CD4-positive, alpha-beta T cell treated with Interleukin-4 for 4 hours (primary cell): Measurements from ENCODE around the gene ARPC2.

Experiments used
- DNase-seq: peaks from one replicate; pipeline ENCODE4 v3.0.0-alpha.2; 2020

The ARPC2 gene

DNA sequence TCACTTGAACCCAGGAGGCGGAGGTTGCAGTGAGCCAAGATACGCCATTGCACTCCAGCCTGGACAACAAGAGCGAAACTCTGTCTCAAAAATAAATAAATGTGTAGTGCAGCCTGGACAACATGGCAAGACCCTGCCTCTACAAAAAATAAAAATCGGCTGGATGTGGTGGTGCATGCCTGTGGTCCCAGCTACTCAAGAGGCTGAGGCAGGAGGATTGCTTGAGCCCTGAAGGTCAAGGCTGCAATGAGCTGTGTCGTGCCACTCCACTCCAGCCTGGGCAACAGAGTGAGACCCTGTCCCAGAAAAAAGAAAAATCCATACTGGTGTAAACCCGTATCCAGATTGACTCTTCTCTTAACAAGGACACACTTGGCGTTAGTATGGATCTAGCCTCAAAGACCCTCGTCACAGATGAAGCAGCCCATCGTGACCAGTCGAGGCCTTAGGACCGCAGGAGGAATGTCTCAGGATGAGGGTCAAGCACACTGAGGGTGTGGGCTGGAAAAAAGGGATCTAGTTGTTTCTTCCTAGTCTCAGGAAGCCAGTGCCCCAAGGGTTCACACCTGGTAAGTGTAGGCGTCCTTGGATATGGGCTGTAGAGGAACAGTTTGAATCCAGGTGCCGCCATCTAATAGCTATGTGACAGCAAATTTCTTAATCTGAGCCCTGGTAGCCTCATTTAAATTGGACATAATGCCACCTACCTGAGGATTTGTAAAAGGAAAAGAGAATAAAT lies 39.8 kb downstream of the ARPC2 start:
- DNase-seq, result no peak

- DNase-seq, result peak; percentile 68
Measured at GRCh38 chr2:218257390-218257981, 40.5 kb downstream of the ARPC2 start.

DNA sequence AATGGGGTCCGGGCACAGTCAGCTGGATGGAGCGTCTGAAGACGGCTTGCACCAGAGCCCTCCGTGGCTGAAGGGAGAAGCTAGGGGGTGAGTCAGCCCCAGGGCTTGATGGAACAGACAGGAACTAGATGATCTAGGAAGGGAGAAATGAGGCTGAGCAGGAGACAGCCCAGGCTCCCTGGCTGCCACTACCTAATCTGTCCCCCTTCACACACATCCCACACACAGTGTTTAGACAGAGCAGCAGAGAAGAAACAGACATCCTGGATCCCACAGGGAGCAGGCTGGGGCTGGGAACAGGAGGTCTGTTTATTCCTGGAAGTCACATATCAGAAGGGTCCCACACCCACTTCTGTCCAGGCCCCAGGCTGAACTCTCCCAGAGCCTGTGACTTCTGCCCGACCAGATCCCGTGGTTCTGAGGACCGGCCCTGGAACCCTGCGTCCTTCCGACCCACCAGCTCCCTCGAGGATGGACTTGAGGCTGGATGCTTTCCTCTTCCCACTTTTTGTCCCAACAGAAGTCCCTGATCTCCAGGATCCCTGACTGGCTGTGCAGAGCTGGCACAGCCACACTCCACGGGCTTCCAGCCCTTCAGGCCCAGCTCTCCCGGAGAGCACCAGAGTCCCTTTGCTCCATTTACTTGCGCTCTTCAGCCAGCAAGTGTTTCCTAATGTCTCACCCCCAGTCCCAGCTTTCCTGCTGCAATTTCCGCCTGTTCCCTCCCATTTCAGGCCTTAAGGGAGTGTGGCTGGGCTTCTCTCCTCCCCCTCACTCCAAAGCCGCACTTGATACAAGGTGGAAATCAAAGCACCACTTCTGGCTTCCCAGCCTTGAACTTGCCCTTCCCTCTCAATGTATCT lies 42.3 kb downstream of the ARPC2 start:
- DNase-seq, result no peak

- no peak for DNase-seq
Measured at GRCh38 chr2:218260166-218260565, 43.2 kb downstream of the ARPC2 start.

GRCh38 chr2:218260742-218261422 lies 43.9 kb downstream of the ARPC2 start, which contains the start of gene GPBAR1:
GPBAR1 (plus strand) TSS chr2:218261015; CDS start chr2:218262725, 1,710 bp downstream.
- DNase-seq, result no peak

- no peak for DNase-seq
Measured at GRCh38 chr2:218261423-218262236, 44.6 kb downstream of the ARPC2 start.

DNA sequence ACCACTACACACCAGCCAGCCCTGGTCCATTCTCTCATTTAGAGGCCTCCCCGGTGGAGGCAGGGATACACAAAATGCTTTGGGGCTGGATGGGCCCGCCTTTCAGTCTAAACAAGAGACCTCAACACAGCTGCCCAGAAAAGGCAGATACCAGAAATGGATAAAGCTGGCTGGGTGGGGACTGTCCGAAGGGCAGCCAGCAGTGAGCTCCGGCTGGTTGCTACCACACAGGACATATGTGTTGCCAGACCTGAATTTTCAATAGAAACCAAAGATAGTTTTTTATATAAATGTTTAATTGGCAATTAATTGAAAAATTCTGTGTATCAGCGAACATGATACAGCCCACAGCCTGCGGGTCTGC lies 45.2 kb downstream of the ARPC2 start:
- DNase-seq, result no peak

- DNase-seq, result no peak
Measured at GRCh38 chr2:218262631-218263586, 45.9 kb downstream of the ARPC2 start.

DNA sequence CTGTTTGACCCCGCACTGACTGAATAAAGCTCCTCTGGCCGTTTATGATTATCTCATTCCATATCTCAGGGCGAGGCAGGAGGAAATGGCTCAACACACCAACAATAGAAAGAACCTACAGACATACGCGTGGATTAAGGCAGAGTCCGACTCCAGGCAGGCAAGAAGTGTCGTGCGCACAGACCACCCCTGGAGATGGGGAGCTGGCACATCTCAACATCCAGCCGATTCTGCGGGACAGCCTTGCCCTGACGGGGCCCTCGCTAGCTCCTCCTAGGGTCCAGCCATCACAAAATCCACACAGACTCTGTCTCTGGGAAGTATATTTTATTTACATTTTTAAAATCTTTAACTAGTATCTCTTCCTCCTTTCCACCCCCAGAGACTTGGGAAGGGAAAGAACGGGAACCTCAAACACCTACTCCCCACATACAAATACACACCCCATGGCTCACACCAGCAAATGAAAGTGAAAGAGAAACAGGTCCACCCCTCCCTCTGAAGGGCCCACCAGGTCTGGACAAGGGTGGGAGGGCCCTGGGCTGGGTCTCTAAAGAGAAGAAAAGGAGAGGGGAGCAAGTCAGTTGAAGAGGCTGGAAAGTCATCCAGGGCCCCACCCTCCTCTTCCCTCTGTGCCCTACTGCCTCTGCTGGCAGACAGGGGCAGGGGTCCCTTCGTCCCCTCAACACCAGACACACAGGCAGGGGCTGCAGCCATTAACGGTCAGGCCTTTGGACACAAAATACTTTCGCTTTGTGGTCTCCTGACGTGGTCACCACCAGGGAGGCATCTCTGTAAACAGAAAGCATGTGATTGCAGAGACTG lies 47.0 kb downstream of the ARPC2 start:
- DNase-seq, result no peak

- no peak for DNase-seq
Measured at GRCh38 chr2:218264773-218265561, 48.0 kb downstream of the ARPC2 start.

DNA sequence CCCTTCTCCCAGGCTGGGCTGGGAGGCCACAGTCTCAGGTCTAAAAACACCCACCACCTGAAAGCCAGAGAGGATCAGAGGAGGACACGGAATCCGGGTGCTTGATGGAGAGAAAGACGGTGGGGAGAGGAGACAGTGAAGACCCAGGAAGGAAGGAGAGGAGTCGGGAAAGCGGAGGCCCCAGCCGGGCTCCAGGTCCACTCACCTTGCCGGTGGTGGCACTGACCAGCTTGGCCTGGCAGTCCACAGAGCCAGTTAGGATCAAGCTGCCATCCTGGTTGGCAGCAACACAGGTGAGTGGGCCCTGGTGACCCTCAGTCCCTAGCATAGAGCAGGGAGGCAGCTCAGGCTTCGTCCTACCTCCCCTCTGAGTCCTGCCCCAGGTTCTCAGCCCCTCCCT lies 48.6 kb downstream of the ARPC2 start:
- DNase-seq, result no peak

DNA sequence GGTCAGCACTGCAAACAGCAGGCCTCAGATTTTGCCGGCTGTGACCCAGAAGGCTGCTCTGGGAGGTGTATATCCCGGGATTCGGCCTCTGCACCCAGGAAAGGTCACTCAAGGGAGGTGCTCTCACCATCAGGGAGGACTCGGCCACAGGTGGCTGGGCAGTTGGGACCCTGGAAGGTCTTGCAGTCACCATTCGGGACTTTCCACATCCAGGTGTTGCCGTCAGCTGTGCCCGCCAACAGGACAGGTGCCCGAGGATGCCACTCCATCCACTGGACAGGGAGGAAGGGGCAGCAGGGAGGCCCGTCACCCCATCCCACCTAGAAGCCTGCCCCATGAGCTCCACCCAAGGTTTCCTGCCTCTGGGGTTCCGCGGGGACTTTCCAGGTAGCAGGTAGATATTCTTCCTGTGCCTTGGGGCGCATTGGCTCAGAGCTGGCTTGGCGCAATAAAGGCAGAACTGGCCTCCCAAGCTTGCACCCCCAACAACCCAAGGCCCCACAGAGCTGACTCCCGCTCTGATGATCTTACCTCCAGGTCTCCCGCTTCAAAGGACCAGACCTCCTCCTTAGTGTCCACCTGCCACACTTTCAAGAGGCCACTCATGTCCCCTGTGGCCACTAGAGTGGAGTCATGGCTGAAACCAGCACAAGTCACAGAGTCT lies 49.5 kb downstream of the ARPC2 start:
- DNase-seq, result no peak

DNA sequence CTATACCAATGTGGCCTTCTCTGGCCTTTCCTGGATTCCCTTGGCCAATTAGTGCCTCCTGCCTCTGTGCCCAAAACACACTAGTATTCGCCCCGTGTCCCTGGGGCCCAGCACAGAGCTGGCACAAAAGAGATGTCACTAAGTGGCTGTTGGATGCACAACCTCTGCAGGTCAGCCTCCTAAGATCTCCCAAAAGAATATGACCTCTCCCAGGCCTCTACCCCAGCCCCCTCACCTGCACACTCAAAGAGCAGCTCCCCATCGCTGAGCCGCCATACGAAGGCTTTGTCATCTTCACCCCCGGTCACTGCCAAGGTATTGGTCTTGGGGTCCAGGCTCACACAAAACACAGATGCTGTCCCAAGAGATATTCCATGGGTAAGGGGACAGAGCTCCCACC lies 50.3 kb downstream of the ARPC2 start:
- no peak for DNase-seq

- peak; percentile 100 for DNase-seq
Measured at GRCh38 chr2:218269900-218270720, 53.1 kb downstream of the ARPC2 start, which contains the start of the genes AAMP and PNKD. AAMP (minus strand) TSS chr2:218270137; CDS start chr2:218270086, 51 bp downstream. PNKD (plus strand) TSS chr2:218270519; CDS start chr2:218270536, 17 bp downstream.

DNA sequence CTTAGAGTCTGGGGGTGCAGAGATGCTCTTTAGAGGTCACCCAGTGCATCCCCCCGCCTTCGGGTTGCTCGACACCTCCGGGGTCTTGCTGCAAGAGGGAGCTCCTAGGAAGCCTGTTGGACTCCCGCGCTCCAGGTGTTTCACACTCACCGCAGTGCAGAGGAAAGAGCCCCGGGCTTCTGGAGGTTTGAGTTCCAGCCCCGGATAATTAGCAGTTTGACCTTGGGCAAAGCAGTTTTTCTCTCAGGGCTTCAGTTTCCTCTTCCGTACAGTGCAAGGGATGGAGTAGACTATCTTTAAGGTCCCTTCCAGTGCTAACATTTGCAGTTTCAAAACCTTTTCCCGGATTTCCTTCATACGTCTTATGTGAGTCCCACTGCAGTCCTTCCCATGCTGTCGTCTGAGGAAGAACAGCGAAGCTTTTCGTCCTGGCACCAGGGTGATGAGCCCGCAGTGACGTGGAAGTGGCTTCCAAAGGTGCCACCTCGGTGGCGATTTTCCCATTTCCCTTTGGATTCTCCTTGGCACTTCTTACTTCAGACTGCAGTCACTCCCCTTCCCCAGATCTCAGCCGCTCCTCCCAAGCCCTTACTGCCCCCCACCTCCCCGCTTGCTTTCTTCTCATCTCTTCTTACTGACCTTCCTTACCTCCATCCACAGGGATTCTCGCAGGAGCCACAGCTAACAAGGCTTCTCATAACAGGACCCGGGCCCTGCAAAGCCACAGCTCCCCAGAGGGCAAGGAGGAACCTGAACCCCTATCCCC lies 53.9 kb downstream of the ARPC2 start:
- no peak for DNase-seq

- no peak for DNase-seq
Measured at GRCh38 chr2:218271487-218271797, 54.5 kb downstream of the ARPC2 start.
